HCT116 (cell line): ENCODE results near the gene CAT.

Source experiments
- CBX3 ChIP-seq: IDR thresholded peaks from 2 replicates; pipeline ENCODE4 v1.6.1; 2012; ENCODE audit warnings: low read depth
- EGR1 ChIP-seq: IDR thresholded peaks from 2 replicates; pipeline ENCODE4 v1.6.1; 2012; ENCODE audit warnings: low read depth
- EZH2 ChIP-seq: fragments of 200-600 bp; sonication (generic); IDR thresholded peaks from 2 replicates; pipeline ENCODE4 v1.6.1; 2017; ENCODE audit warnings: antibody characterized with exemption, mixed run types
- EZH2phosphoT487 ChIP-seq: fragments of 200-600 bp; IDR thresholded peaks from 2 replicates; pipeline ENCODE4 v1.6.1; 2018; ENCODE audit warnings: antibody characterized with exemption, borderline replicate concordance
- FOSL1 ChIP-seq: IDR thresholded peaks from 2 replicates; pipeline ENCODE4 v1.6.1; 2012; ENCODE audit warnings: low read depth
- JUND ChIP-seq: IDR thresholded peaks from 2 replicates; pipeline ENCODE4 v1.6.1; 2012
- POLR2A ChIP-seq: IDR thresholded peaks from 2 replicates; pipeline ENCODE4 v1.7.0; 2011; ENCODE audit warnings: borderline replicate concordance; ENCODE audit not compliant: insufficient read depth, insufficient read length; ENCODE audit errors: extremely low read depth
- POLR2AphosphoS5 ChIP-seq: IDR thresholded peaks from 2 replicates; pipeline ENCODE4 v1.6.1; 2011; ENCODE audit warnings: mild to moderate bottlenecking, low read depth, low read length, moderate library complexity
- SIN3A ChIP-seq: IDR thresholded peaks from 2 replicates; pipeline ENCODE4 v1.6.1; 2012; ENCODE audit warnings: low read depth
- SP1 ChIP-seq: IDR thresholded peaks from 2 replicates; pipeline ENCODE4 v1.6.1; 2012; ENCODE audit warnings: low read depth
- YY1 ChIP-seq: IDR thresholded peaks from 2 replicates; pipeline ENCODE4 v1.6.1; 2011; ENCODE audit warnings: low read length, low read depth, moderate library complexity, mild to moderate bottlenecking; ENCODE audit not compliant: insufficient replicate concordance; ENCODE audit errors: extremely low read depth
- ZFX ChIP-seq: fragments of 450-650 bp; IDR thresholded peaks from 2 replicates; pipeline ENCODE4 v1.6.1; 2017
- TF ChIP-seq, protein P1 (sequence below), 3 experiments: fragments of 200-600 bp in 1 of 3; sonication (generic) in 1 of 3; IDR thresholded peaks in 2 of 3; conservative IDR thresholded peaks in 1 of 3; 2 replicates each; pipeline ENCODE4 v1.5.1; 2012 to 2017; ENCODE audit warnings: low read depth in 2 of 3, low read length in 2 of 3, antibody characterized with exemption in 1 of 3, borderline replicate concordance in 1 of 3, control low read depth in 1 of 3, mild to moderate bottlenecking in 1 of 3, mixed read lengths in 1 of 3, mixed run types in 1 of 3, moderate library complexity in 1 of 3; ENCODE audit not compliant: insufficient read depth in 1 of 3
- TF ChIP-seq, protein P2 (sequence below): IDR thresholded peaks from 2 replicates; pipeline ENCODE4 v1.6.1; 2011; ENCODE audit warnings: mild to moderate bottlenecking, low read length, moderate library complexity; ENCODE audit not compliant: insufficient replicate concordance; ENCODE audit errors: extremely low read depth

DNA sequence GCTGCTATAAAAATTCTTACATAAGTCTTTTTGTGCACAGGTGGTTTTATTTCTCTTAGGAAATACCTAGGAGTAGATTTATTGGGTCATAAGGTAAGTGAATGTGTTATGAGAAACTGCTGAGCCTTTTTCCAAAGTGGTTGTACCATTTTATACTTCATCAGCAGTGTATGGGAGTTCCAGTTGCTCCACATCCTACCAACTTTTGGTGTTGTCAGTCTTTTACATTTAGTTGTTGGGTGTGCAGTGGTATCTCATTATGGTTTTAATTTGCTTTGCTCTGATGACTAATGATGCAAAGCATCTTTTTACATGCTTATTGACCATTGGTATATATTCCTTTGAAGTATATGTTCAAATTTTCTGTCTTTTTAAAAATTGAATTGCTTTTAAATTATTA lies 3.1 kb downstream of the CAT start:
- TF ChIP-seq, protein P1, sequence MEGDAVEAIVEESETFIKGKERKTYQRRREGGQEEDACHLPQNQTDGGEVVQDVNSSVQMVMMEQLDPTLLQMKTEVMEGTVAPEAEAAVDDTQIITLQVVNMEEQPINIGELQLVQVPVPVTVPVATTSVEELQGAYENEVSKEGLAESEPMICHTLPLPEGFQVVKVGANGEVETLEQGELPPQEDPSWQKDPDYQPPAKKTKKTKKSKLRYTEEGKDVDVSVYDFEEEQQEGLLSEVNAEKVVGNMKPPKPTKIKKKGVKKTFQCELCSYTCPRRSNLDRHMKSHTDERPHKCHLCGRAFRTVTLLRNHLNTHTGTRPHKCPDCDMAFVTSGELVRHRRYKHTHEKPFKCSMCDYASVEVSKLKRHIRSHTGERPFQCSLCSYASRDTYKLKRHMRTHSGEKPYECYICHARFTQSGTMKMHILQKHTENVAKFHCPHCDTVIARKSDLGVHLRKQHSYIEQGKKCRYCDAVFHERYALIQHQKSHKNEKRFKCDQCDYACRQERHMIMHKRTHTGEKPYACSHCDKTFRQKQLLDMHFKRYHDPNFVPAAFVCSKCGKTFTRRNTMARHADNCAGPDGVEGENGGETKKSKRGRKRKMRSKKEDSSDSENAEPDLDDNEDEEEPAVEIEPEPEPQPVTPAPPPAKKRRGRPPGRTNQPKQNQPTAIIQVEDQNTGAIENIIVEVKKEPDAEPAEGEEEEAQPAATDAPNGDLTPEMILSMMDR (IDR thresholded peaks at IDR 0.05 in 2 of 3, conservative IDR thresholded peaks at IDR 0.05 in 1 of 3; ENCODE audit: borderline replicate concordance in 1 of 3, insufficient read depth in 1 of 3, low read depth in 2 of 3, low read length in 2 of 3): no peak
- TF ChIP-seq POLR2A (no peak), EGR1 (no peak), POLR2AphosphoS5 (no peak), SP1 (no peak), FOSL1 (no peak), SIN3A (no peak), YY1 (no peak), EZH2phosphoT487 (no peak), EZH2 (no peak), CBX3 (no peak), JUND (no peak), ZFX (no peak)
- TF ChIP-seq, protein P2, sequence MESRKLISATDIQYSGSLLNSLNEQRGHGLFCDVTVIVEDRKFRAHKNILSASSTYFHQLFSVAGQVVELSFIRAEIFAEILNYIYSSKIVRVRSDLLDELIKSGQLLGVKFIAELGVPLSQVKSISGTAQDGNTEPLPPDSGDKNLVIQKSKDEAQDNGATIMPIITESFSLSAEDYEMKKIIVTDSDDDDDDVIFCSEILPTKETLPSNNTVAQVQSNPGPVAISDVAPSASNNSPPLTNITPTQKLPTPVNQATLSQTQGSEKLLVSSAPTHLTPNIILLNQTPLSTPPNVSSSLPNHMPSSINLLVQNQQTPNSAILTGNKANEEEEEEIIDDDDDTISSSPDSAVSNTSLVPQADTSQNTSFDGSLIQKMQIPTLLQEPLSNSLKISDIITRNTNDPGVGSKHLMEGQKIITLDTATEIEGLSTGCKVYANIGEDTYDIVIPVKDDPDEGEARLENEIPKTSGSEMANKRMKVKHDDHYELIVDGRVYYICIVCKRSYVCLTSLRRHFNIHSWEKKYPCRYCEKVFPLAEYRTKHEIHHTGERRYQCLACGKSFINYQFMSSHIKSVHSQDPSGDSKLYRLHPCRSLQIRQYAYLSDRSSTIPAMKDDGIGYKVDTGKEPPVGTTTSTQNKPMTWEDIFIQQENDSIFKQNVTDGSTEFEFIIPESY: no peak
